Thoracic aorta (tissue), 2 donors: ENCODE measurements around the gene GALNT12. TPM values are rescaled to one million over a fixed set of nuclear protein-coding genes. Genes with fewer than 3 reads are reported as not detected.

ENCODE experiments used
- ATAC-seq: fragments of 150-250 bp; one replicate; pipeline ENCODE4 v1.8.0; 2017; ENCODE audit warnings: low read depth; ENCODE audit not compliant: insufficient number of reproducible peaks, low FRiP score
- DNase-seq: peaks from one replicate; pipeline ENCODE4 v3.0.0-alpha.2; 2020; ENCODE audit warnings: low spot score
- H3K27ac ChIP-seq, 2 donors: fragments of 200-600 bp; sonication (generic); 1 replicate in 1 of 2; 2 replicates in 1 of 2; pipeline ENCODE4 v1.5.1; 2016; ENCODE audit warnings: mild to moderate bottlenecking in 2 of 2, moderate library complexity in 2 of 2
- H3K27me3 ChIP-seq: fragments of 200-600 bp; sonication (generic); replicated peaks from 2 replicates; pipeline ENCODE4 v1.6.0; 2016; ENCODE audit warnings: mild to moderate bottlenecking; ENCODE audit not compliant: insufficient read depth
- H3K36me3 ChIP-seq: fragments of 200-600 bp; sonication (generic); one replicate; pipeline ENCODE4 v1.5.1; 2016
- H3K4me1 ChIP-seq, 2 donors: fragments of 200-600 bp; sonication (generic); 1 replicate in 1 of 2; 2 replicates in 1 of 2; pipeline versions ENCODE4 v1.5.1 to v1.6.0; 2016; ENCODE audit warnings: low read depth in 2 of 2, mild to moderate bottlenecking in 1 of 2; ENCODE audit not compliant: control insufficient read depth in 1 of 2
- H3K4me3 ChIP-seq: fragments of 200-600 bp; sonication (generic); 2 replicates; pipeline ENCODE4 v1.5.1; 2016; ENCODE audit warnings: mild to moderate bottlenecking
- H3K9me3 ChIP-seq: fragments of 200-600 bp; sonication (generic); 2 replicates; pipeline ENCODE4 v1.5.1; 2016
- total RNA-seq, 2 donors: library from RNA; depleted of rRNA; stranded (reverse); fragments of >200 nt; gene quantifications; one replicate each; pipeline versions ENCODE4 v1.1.0 to v1.2.3, GENCODE V29; 2016
- TF ChIP-seq, protein P1 (sequence below): fragments of 200-600 bp; sonication (generic); IDR thresholded peaks from one replicate; pipeline ENCODE4 v1.5.1; 2019; ENCODE audit warnings: antibody characterized with exemption

Gene GALNT12
- total RNA-seq, 2 donors from 2014 or later, result 6.8 to 30.1 TPM

DNA sequence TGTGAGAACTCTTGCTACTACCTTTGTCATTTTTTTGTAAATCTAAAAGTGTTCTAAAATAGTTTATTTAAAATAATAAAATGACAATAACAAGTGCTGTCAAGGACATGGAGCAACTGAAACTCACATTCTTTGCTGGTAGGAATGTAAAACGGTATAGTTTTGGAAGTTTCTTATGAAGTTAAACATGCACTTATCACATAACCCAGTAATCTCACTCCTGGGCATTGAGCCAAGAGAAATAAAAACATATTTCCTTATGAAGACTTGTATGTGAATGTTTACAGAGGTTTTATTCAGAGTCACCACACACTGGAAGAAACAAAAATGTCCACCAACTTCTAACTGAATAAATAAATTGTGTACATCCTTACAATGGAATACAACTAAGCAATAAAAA, 90.3 kb downstream of the GALNT12 start:
- TF ChIP-seq, protein P1, sequence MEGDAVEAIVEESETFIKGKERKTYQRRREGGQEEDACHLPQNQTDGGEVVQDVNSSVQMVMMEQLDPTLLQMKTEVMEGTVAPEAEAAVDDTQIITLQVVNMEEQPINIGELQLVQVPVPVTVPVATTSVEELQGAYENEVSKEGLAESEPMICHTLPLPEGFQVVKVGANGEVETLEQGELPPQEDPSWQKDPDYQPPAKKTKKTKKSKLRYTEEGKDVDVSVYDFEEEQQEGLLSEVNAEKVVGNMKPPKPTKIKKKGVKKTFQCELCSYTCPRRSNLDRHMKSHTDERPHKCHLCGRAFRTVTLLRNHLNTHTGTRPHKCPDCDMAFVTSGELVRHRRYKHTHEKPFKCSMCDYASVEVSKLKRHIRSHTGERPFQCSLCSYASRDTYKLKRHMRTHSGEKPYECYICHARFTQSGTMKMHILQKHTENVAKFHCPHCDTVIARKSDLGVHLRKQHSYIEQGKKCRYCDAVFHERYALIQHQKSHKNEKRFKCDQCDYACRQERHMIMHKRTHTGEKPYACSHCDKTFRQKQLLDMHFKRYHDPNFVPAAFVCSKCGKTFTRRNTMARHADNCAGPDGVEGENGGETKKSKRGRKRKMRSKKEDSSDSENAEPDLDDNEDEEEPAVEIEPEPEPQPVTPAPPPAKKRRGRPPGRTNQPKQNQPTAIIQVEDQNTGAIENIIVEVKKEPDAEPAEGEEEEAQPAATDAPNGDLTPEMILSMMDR, result no peak
- Histone ChIP-seq H3K4me1 (no peaks in the 10 kb centered on the region), H3K27me3 (no peaks in the 10 kb centered on the region), H3K27ac (no peak overlapping the region), H3K4me3 (no peak overlapping the region), H3K9me3 (peaks cover 3% of the 10 kb centered on the region), H3K36me3 (no peaks in the 10 kb centered on the region)
- no peak for ATAC-seq
- DNase-seq, result no peak

DNA sequence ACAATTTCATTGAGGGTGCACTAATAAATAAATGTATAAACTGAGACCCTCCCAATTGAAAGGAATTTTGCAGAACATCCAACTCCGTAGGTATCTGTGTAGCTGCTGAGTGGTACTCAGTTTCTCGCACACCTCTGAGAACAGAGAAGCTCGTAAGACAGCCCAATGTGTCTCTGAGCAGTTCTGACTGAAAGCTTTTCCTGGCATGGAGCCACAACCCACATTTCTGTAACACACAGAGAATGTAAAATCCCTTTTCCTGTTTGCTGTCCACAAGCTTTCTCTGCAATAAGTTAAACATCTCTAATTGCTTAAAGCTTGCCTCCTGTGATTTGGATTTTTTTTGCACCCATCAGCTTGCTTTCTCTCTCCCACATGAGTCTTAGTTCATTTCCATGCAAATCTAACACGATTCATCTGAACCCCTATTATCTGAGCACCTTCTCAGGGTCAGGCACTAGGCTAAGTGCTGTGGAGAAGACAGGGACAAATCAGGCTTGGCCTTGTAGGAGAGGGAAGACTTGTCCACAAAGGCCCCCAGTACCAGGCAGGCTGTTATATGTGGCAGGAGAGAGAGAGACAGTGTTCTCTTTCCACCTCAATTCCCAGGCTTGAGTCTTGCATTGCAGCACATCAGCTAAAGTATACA, 92.1 kb downstream of the GALNT12 start:
- Histone ChIP-seq H3K9me3 (peaks cover 3% of the 10 kb centered on the region), H3K27me3 (no peaks in the 10 kb centered on the region), H3K4me3 (no peak overlapping the region), H3K27ac (no peak overlapping the region), H3K36me3 (no peaks in the 10 kb centered on the region), H3K4me1 (no peaks in the 10 kb centered on the region)
- no peak for ATAC-seq
- TF ChIP-seq, protein P1, result no peak
- DNase-seq, result no peak

Other genes with a start within 250 kb of the GALNT12 start
- not detected for gene GABBR2, start 98.7 kb upstream of the GALNT12 start, total RNA-seq
- 10 to 100 TPM; 35.1 to 45.8 TPM for gene ANKS6, start 11.1 kb upstream of the GALNT12 start, total RNA-seq
- 10 to 100 TPM; 23.3 to 70.4 TPM for gene COL15A1, start 136.2 kb downstream of the GALNT12 start, total RNA-seq